Transverse colon (tissue), 4 donors: ENCODE data around the gene REV3L.
A peak's percentile ranks its signal among the peaks of the same experiment; 100 is the strongest.

ENCODE experiments used
- EP300 ChIP-seq: sonication (generic); formaldehyde crosslinking; IDR thresholded peaks from one replicate; pipeline ENCODE4 v1.6.1; 2017; ENCODE audit warnings: antibody characterized with exemption, low read depth
- POLR2A ChIP-seq: fragments of 450-650 bp; IDR thresholded peaks from one replicate; pipeline ENCODE4 v1.6.1; 2016; ENCODE audit warnings: antibody characterized with exemption, mild to moderate bottlenecking, moderate library complexity
- POLR2AphosphoS5 ChIP-seq, 3 donors: sonication (generic); formaldehyde crosslinking; IDR thresholded peaks; one replicate each; pipeline ENCODE4 v1.6.1; 2016; ENCODE audit warnings: antibody characterized with exemption in 3 of 3
- TF ChIP-seq, protein P1 (sequence below), 5 experiments: fragments of 200-600 bp in 3 of 5; fragments of 450-650 bp in 2 of 5; sonication (generic) in 3 of 5; IDR thresholded peaks; 1 replicate in 2 of 5; 2 replicates in 3 of 5; pipeline ENCODE4 v1.5.1; 2016 to 2017; ENCODE audit warnings: antibody characterized with exemption in 5 of 5, inconsistent platforms in 3 of 5, mild to moderate bottlenecking in 2 of 5, moderate library complexity in 1 of 5

DNA sequence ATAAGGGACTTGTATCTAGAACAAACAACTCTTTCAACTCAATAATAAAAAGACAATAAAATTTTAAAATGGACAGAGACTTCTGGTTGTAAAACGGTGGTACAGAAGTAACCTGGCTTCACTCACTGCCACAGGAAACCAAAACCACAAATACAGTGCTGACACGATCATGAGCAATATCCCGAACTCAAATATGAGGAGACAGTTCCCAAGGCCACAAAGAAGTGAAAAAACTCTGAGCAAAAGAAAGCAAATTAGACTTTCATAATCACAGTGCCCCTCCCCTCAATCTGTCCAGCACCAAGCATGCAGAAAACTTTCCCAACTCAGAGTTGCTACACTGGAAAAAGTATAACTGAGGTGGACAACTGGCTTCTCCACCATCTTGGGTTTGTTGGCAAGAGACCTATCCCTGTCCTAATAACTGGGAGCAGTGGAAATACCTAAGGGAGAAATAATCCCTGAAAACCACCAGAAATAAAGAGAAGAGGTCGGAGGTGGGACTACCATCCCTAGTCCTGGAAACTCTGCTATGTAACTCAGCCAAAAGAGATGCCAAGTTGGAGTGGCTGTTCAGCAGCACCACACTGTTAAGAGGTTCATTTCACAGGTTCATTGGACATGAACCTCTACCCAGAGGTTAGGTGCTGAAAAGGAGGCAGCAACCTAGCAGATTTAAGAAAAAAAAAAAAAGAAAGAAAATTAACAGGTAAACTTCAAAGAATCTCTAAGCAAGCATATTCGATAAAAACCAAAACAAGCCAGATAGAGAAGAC lies 55.5 kb downstream of the REV3L start:
- TF ChIP-seq POLR2AphosphoS5 (IDR thresholded peaks at IDR 0.05) = peak in 1 of 3 donors; percentile 36
- TF ChIP-seq, protein P1, sequence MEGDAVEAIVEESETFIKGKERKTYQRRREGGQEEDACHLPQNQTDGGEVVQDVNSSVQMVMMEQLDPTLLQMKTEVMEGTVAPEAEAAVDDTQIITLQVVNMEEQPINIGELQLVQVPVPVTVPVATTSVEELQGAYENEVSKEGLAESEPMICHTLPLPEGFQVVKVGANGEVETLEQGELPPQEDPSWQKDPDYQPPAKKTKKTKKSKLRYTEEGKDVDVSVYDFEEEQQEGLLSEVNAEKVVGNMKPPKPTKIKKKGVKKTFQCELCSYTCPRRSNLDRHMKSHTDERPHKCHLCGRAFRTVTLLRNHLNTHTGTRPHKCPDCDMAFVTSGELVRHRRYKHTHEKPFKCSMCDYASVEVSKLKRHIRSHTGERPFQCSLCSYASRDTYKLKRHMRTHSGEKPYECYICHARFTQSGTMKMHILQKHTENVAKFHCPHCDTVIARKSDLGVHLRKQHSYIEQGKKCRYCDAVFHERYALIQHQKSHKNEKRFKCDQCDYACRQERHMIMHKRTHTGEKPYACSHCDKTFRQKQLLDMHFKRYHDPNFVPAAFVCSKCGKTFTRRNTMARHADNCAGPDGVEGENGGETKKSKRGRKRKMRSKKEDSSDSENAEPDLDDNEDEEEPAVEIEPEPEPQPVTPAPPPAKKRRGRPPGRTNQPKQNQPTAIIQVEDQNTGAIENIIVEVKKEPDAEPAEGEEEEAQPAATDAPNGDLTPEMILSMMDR (IDR thresholded peaks at IDR 0.05) = no peak
- no peak for TF ChIP-seq POLR2A
- no peak for TF ChIP-seq EP300
